ENCODE results near the gene GHRH.

- no peak for TF ChIP-seq HDGF (IDR thresholded peaks at IDR 0.05; ENCODE audit: borderline replicate concordance)
- no peak for TF ChIP-seq PKNOX1 (IDR thresholded peaks at IDR 0.05)
- no peak for TF ChIP-seq TARDBP (IDR thresholded peaks at IDR 0.05)
- TF ChIP-seq FOXK2 (IDR thresholded peaks at IDR 0.05) = no peak
- no peak for TF ChIP-seq FOXA1 (IDR thresholded peaks at IDR 0.05)
- no peak for TF ChIP-seq NFRKB (IDR thresholded peaks at IDR 0.05)
- no peak for TF ChIP-seq BHLHE40 (IDR thresholded peaks at IDR 0.05; ENCODE audit: borderline replicate concordance)
- no peak for TF ChIP-seq FOXM1 (IDR thresholded peaks at IDR 0.05; ENCODE audit: borderline replicate concordance)
- no peak for TF ChIP-seq CTBP1 (IDR thresholded peaks at IDR 0.05; ENCODE audit: borderline replicate concordance)
- no peak for TF ChIP-seq ARNT (IDR thresholded peaks at IDR 0.05)
Measured at GRCh38 chr20:37262505-37262904, 891 bp upstream of the GHRH start.

Data from HEK293T (cell line).